Measurements from ENCODE around the gene KIAA0586.

- no peak for TF ChIP-seq CTCF (IDR thresholded peaks at IDR 0.05)
- TF ChIP-seq POLR2A (IDR thresholded peaks at IDR 0.05): no peak
Measured at GRCh38 chr14:58479975-58480374, 52.5 kb downstream of the KIAA0586 start.
